ENCODE results near the gene PTH2. TPM values are rescaled to one million over a fixed set of nuclear protein-coding genes. Genes with fewer than 3 reads are reported as not detected.
A peak's percentile ranks its signal among the peaks of the same experiment; 100 is the strongest.

PTH2 gene
- total RNA-seq, 1 experiment from 2014 or later = not detected

- in situ Hi-C loops (cut with HindIII; ENCODE audit: low sequenced_read_pairs) = no loop called here
- DNase-seq (ENCODE audit: low spot score) = no peak
Observed at GRCh38 chr19:49419173-49419572, 4.1 kb downstream of the PTH2 start.

DNA sequence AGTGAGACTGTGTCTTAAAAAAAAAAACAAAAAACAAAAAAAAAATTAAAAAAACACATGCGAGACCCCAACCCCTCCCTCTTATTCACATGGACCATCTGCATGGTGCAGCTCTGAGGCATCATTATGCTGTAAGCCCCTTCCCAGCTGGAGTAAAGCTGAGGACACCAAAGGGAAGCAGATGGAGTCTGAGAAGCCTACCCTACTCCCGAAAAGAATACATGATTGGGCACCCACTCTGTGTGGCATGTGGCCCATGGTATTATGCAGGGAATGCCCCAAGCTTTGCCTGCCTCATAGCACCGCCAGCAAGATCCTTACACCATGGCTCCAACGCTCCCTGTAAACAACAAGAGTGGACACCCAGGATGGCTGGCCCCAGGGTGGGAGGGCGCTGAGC is 4.7 kb downstream of the PTH2 start:
- no peak for DNase-seq (ENCODE audit: low spot score)
- in situ Hi-C loops (cut with HindIII; ENCODE audit: low sequenced_read_pairs) = no loop called here

DNA sequence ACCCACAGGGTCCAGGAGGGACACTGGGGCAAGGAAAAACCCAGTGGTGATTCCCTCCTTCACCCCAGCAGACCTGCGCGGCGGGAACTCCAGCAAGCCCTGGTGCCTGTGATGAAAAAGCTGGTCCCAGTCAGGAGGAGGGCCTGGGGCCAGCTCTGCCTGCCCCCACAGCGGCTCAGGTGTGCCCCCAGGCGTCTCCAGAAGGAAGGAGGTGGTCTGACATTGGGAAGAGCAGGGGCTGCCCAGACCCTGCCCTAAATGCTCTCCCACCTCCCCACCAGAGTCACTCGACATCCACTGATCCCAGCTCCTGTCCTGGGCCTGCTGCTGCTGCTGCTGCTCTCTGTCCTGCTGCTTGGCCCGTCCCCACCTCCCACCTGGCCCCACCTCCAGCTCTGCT is 6.2 kb downstream of the PTH2 start:
- no peak for DNase-seq (ENCODE audit: low spot score)
- in situ Hi-C loops (cut with HindIII; ENCODE audit: low sequenced_read_pairs) = no loop called here

GRCh38 chr19:49415810-49416200 is 7.4 kb downstream of the PTH2 start:
- no peak for DNase-seq (ENCODE audit: low spot score)
- in situ Hi-C loops (cut with HindIII; ENCODE audit: low sequenced_read_pairs) = no loop called here

DNA sequence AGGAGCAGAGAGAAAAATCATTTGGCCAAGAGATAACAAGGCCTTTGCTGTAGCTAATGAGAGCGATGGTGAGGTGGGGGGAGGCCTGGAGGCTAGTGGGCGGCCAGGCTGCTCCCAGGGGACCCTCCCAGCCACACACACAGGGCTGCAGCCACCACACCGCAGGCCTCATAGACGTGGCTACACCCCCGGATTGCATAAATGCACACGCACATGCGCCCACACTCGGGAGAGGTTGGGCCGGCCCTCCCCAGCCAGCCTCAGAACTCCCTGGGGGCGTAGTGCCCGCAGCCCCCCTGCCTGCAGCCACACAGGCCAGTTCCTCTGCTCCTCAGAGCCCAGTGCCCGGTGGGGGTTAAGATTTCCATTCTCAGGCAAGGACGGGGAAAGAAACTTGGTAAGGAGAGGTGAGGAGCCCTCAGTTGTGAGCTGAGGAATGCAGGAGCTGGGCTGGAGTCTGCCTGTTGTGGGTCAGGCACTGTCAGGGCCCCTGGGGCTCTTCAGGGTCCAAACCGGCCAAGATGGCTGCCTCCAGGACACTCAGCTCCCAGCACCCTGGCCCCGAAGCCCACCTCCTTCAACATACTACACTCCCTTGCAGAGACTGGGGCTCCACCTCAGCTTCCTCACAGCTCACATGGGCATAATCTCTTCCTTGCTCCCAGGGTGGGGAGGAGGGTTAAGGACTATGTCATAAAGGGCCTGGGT is 8.0 kb downstream of the PTH2 start:
- in situ Hi-C loops (cut with HindIII; ENCODE audit: low sequenced_read_pairs) = no loop called here
- no peak for DNase-seq (ENCODE audit: low spot score)

DNA sequence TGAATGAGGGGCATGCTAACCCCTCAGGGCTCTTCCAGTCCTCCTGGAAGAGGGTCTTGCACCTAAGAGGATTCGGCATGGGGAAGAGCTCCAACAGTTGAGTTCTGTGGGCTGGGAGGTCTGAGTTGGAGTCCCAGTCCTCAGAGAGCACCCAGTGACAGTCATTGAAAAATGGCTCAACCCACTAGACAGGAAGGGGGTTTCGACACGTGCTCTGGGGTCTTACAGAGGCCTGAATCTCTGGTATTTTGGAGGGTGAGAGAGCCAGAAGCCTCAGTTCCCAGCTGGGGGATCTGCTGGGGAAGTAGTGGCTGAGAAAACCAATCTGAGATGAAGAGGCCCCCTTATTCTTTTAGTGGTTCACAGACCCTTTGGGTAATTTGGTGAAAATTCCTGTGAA is 9.0 kb downstream of the PTH2 start:
- in situ Hi-C loops (cut with HindIII; ENCODE audit: low sequenced_read_pairs) = no loop called here
- DNase-seq (ENCODE audit: low spot score) = no peak

- no peak for DNase-seq (ENCODE audit: low spot score)
Observed at GRCh38 chr19:49413348-49413747, 9.9 kb downstream of the PTH2 start.

GRCh38 chr19:49411681-49412326 is 11.4 kb downstream of the PTH2 start:
- DNase-seq (ENCODE audit: low spot score) = no peak
- in situ Hi-C loops (cut with HindIII; ENCODE audit: low sequenced_read_pairs) = no loop called here

More at GRCh38 chr19:49413348-49413747, 9.9 kb downstream of the PTH2 start:
- in situ Hi-C loops (cut with HindIII; ENCODE audit: low sequenced_read_pairs) = no loop called here

- in situ Hi-C loops (cut with HindIII; ENCODE audit: low sequenced_read_pairs) = no loop called here
- DNase-seq (ENCODE audit: low spot score) = no peak
Observed at GRCh38 chr19:49409441-49410029, 13.7 kb downstream of the PTH2 start.

GRCh38 chr19:49408816-49409440 is 14.3 kb downstream of the PTH2 start:
- no peak for DNase-seq (ENCODE audit: low spot score)
- in situ Hi-C loops (cut with HindIII; ENCODE audit: low sequenced_read_pairs) = no loop called here

- no peak for DNase-seq (ENCODE audit: low spot score)
- in situ Hi-C loops (cut with HindIII; ENCODE audit: low sequenced_read_pairs) = no loop called here
Observed at GRCh38 chr19:49407482-49408015, 15.7 kb downstream of the PTH2 start.

DNA sequence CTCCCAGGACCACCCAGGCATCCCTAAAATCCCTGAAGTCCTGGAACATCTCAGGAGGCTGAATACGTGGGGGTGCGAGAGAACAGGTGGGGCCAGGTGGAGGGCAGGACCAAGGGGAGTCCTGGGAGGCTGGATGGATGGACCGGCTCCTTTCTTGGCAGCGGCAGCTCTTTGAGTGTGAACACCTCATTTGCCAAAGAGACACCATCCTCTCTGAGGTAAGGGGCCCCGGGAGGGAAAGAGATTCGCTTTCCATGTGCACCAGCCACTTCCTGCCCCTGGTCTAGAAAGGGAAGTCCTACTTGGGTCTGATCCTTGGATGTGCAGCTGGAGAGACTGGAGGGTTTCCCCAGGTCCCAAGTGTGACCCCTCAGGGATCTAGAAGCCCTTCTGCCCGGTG is 16.2 kb downstream of the PTH2 start:
- no peak for DNase-seq (ENCODE audit: low spot score)
- in situ Hi-C loops (cut with HindIII; ENCODE audit: low sequenced_read_pairs) = no loop called here

DNA sequence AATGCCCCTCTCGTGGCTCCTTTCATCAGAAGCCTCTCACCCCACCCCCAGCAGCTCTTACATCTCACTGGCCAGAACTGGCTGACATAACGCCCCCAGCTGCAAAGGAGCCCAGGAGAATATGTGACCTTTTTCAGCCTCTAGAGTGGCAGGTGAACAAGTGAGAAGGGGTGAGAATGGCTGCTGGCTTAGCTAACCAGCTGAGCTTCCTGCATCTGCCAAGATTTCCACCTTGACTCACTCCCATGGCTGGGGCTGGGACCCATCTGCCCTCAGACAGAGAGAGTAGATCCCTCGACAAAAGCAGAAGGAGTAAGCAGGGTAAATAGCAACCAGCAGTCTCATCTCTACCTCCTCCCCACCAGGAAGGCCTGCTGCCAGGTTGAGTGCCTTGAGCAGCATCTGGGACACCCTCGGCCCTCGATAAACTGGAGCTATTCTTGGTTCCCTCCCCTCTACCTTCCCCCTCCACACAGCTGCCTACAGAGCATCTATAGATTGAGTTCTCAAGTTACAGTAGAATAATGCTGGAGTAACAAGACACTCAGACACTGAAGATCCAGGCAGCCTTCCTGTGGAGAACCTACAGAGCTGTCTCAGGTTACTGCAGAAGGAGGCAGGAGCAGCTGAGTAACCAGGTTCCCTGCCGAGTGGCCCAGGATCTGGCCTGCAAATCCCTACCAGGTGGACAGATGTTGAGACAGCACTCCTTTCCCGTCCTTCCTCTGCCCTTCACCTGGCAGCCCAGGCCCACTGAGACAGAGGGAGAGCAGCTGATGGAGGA is 19.6 kb downstream of the PTH2 start:
- in situ Hi-C loops (cut with HindIII; ENCODE audit: low sequenced_read_pairs) = no loop called here
- peak; percentile 32 for DNase-seq (ENCODE audit: low spot score)

DNA sequence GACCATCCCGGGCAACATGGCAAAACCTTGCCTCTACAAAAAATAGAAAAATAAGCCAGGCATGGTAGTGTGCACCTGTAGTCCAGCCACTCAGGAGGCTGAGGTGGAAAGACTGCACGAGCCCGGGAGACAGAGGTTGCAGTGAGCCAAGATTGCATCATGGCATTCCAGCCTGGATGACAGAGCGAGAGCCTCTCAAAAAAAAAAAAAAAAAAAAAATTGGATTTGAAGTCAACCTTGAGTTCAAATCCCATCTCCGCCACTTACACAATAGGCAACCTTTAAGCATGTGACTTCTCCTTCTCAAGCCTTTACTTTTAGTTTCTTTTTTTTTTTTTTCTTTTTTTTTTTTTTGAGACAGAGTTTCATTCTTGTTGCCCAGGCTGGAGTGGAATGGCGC is 23.2 kb downstream of the PTH2 start:
- in situ Hi-C loops (cut with HindIII; ENCODE audit: low sequenced_read_pairs) = no loop called here
- DNase-seq (ENCODE audit: low spot score) = no peak

GRCh38 chr19:49398931-49399330 is 24.3 kb downstream of the PTH2 start:
- in situ Hi-C loops (cut with HindIII; ENCODE audit: low sequenced_read_pairs) = no loop called here
- DNase-seq (ENCODE audit: low spot score) = peak; percentile 68

DNA sequence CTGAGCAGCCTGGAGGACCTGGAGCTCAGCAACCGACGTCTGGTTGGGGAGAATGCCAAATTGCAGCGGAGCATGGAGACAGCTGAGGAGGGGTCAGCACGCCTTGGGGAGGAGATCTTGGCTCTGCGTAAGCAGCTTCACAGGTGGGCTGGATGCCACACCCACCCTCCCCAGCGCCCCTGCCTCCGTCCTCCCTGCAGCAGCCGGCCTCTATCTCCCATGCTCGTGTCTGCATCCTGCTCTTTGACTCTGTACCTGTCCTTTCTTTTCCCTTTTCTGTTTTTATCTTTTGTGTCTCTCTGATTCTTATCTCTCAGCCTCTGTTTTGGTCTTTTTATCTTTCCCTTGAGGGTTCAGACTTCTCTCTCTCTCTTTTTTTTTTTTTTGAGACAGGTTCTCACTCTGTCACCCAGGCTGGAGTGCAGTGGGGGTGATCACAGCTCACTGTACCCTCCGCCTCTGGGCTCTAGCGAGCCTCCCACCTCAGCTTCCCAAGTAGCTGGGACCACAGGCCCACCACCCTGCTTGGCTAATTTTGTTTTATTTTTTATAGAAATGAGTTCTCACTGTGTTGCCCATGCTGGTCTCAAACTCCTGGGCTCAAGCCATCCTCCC is 25.1 kb downstream of the PTH2 start:
- in situ Hi-C loops (cut with HindIII; ENCODE audit: low sequenced_read_pairs) = no loop called here
- DNase-seq (ENCODE audit: low spot score) = peak; percentile 23

- in situ Hi-C loops (cut with HindIII; ENCODE audit: low sequenced_read_pairs) = no loop called here
- DNase-seq (ENCODE audit: low spot score) = no peak
Observed at GRCh38 chr19:49396738-49397505, 26.3 kb downstream of the PTH2 start.
